ENCODE data around the gene CYLD.

Gene CYLD

GRCh38 chr16:50719401-50720337 is 22.2 kb upstream of the CYLD start:
- TF ChIP-seq, protein P1, sequence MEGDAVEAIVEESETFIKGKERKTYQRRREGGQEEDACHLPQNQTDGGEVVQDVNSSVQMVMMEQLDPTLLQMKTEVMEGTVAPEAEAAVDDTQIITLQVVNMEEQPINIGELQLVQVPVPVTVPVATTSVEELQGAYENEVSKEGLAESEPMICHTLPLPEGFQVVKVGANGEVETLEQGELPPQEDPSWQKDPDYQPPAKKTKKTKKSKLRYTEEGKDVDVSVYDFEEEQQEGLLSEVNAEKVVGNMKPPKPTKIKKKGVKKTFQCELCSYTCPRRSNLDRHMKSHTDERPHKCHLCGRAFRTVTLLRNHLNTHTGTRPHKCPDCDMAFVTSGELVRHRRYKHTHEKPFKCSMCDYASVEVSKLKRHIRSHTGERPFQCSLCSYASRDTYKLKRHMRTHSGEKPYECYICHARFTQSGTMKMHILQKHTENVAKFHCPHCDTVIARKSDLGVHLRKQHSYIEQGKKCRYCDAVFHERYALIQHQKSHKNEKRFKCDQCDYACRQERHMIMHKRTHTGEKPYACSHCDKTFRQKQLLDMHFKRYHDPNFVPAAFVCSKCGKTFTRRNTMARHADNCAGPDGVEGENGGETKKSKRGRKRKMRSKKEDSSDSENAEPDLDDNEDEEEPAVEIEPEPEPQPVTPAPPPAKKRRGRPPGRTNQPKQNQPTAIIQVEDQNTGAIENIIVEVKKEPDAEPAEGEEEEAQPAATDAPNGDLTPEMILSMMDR (IDR thresholded peaks at IDR 0.05; ENCODE audit: extremely low read depth, missing control alignments): no peak
- DNase-seq (ENCODE audit: low spot score): no peak

- no peak for DNase-seq (ENCODE audit: low spot score)
- TF ChIP-seq, protein P1 (IDR thresholded peaks at IDR 0.05; ENCODE audit: extremely low read depth, missing control alignments): no peak
Measured at GRCh38 chr16:50721549-50722404, 20.1 kb upstream of the CYLD start.

GRCh38 chr16:50722405-50722737 is 19.5 kb upstream of the CYLD start:
- DNase-seq (ENCODE audit: low spot score): no peak

DNA sequence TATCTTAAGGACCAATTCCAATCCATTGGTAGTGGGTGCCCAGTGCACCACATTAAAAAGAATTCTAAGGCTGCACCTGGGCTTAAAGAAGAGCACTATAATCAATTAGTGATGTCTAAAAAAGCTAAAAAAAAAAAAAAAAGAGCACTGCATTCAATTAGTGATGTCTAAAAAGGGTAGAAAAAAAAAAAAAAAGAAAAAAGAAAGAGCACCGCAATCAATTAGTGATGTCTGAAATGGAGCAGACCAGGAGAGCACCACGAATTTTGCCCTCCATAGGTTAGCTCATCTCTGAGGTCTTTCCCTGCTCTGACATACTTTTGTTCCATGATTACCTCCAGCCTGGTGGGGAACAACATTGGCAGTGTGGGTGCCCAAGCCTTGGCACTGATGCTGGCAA is 18.9 kb upstream of the CYLD start:
- TF ChIP-seq, protein P1 (IDR thresholded peaks at IDR 0.05; ENCODE audit: extremely low read depth, missing control alignments): no peak

More at GRCh38 chr16:50722405-50722737, 19.5 kb upstream of the CYLD start:
- TF ChIP-seq, protein P1 (IDR thresholded peaks at IDR 0.05; ENCODE audit: extremely low read depth, missing control alignments): no peak

DNA sequence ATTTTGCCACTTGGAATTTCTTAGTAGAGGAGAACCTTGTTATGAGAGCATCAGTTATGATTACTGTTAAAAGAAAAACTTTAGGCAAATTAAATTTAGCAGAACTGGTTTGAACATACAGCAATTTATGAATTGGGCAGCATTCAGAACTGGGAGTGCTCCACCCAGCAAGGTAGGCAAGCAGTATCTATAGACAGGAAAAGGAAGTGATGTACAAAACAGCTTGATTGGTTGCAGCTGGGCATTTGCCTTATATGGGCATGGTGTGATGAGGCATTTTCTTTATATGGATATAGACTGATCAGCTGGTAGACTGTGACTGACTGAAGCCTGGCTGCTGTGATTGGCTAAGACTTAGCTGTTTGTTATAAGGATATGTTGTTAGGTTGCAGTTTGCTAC is 17.6 kb upstream of the CYLD start:
- TF ChIP-seq, protein P1 (IDR thresholded peaks at IDR 0.05; ENCODE audit: extremely low read depth, missing control alignments): no peak
- DNase-seq (ENCODE audit: low spot score): no peak

More for the DNA sequence above, 18.9 kb upstream of the CYLD start:
- no peak for DNase-seq (ENCODE audit: low spot score)

- TF ChIP-seq, protein P1 (IDR thresholded peaks at IDR 0.05; ENCODE audit: extremely low read depth, missing control alignments): no peak
- DNase-seq (ENCODE audit: low spot score): no peak
Measured at GRCh38 chr16:50731130-50731988, 10.5 kb upstream of the CYLD start.
